ENCODE results near the gene PRPH2.
A peak's percentile ranks its signal among the peaks of the same experiment; 100 is the strongest.

PRPH2 gene

DNA sequence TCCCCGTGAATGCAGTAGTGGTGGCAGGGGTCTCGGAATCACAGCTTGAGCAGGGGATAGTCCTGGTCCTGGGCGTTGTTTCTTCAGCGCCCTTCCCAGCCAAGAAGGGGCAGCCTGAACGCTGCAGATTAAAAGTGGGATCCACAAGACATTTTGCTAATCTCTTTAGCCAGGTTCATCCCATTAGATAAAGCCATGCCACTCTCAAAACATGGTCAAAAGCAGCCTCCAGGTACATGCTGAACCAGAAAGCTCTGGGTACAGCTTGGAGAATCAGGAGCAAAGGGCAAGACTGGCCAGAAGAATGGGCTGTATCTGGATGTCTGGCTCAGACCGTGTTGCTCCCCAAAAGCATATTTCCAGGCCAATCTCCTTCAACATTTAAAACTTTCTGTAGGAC lies at the start of gene PRPH2:
PRPH2 (minus strand) TSS at position 101 of the 400 bp plus-strand sequence. CDS start 263 bp downstream, outside the sequence.
- DNase-seq (ENCODE audit: low spot score), result no peak

- peak; percentile 49 for DNase-seq (ENCODE audit: low spot score)
These were observed 49.3 kb upstream of the PRPH2 start for GRCh38 chr6:42771741-42772100.

DNA sequence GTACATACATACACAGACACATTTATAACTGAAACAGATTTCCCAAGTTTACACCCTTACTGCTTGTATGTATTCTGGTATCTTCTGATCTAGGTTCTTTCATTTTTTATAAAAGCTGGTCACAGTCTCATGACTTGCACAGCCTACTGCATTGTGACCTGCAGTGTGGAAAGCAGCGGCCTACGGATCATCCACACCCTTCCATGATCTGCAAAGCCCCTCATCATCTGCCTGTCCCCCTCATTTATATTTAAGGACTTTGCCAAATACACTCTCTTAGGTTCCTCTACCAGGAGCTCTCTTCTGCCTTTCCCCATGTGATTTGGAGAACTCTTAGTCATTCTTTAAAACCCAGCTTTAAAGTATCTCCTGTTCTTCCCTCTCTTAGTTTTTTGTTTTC lies 47.4 kb upstream of the PRPH2 start:
- DNase-seq (ENCODE audit: low spot score), result no peak

GRCh38 chr6:42769051-42769450 lies 46.7 kb upstream of the PRPH2 start:
- DNase-seq (ENCODE audit: low spot score), result no peak

GRCh38 chr6:42766163-42766670 lies 43.8 kb upstream of the PRPH2 start:
- no peak for DNase-seq (ENCODE audit: low spot score)

GRCh38 chr6:42764911-42765648 lies 42.7 kb upstream of the PRPH2 start:
- no peak for DNase-seq (ENCODE audit: low spot score)

- no peak for DNase-seq (ENCODE audit: low spot score)
These were observed 40.6 kb upstream of the PRPH2 start for GRCh38 chr6:42762950-42763349.

- DNase-seq (ENCODE audit: low spot score), result no peak
These were observed 40.0 kb upstream of the PRPH2 start for GRCh38 chr6:42762426-42762859.

DNA sequence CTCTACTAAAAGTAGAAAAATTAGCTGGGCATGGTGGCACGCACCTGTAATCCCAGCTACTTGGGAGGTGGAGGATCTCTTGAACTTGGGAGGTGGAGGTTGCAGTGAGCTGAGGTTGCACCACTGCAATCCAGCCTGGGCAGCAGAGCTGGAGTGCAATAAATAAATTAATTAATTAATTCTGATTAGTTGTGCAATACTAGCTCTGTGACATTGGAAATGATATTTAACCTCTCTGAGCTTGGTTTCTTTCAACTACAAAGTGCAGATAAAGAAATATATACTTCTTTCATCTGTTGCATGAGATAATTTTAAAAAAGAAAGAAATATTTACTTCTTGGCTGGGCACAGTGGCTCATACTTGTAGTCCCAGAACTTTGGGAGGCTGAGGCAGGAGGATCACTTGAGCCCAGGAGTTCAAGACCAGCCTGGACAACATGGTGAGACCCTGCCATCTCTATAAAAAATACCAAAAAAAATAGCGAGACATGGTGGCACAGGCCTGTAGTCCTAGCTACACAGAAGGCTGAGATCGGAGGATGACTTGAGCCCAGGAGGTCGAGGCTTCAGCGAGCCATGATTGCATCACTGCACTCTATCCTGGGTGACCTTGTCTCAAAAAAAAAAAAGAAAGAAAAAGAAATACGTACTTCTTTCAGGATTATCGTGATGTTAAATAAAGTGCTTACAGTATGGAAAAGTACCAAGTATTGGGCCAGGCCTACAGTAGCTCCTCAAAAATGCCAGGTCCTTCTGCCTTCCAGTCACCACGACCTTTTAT lies 39.1 kb upstream of the PRPH2 start:
- DNase-seq (ENCODE audit: low spot score), result no peak

- no peak for DNase-seq (ENCODE audit: low spot score)
These were observed 36.5 kb upstream of the PRPH2 start for GRCh38 chr6:42758756-42759430.

- DNase-seq (ENCODE audit: low spot score), result no peak
These were observed 34.3 kb upstream of the PRPH2 start for GRCh38 chr6:42756722-42757121.

GRCh38 chr6:42754759-42755158 lies 32.4 kb upstream of the PRPH2 start:
- DNase-seq (ENCODE audit: low spot score), result no peak

DNA sequence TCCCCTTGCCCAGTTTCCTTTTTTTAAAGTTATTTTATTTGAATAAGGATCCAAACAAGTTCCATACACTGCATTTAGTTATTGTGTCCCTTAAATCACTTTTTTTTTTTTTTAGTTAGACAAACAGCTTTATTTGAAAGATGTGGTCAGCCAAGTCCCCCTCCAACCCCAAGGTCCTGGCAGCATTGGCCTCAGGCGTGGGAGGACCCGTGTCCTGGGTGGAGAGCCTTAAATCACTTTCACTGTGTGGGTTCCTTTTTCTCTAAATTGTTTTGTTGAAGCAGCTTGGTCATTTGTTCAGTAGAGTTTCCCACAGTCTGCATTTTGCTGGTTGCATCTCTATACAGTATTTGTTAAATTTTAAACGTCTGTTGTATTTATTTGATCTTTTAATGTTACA lies 28.7 kb upstream of the PRPH2 start:
- DNase-seq (ENCODE audit: low spot score), result no peak

GRCh38 chr6:42748203-42748898 lies 26.0 kb upstream of the PRPH2 start:
- no peak for DNase-seq (ENCODE audit: low spot score)

GRCh38 chr6:42746463-42747391 lies 24.3 kb upstream of the PRPH2 start:
- DNase-seq (ENCODE audit: low spot score), result peak; percentile 88

GRCh38 chr6:42745640-42746462 lies 23.5 kb upstream of the PRPH2 start, which contains the start of gene TBCC:
TBCC (minus strand) TSS chr6:42746103; CDS start chr6:42746073, 30 bp downstream.
- DNase-seq (ENCODE audit: low spot score), result peak; percentile 98

- DNase-seq (ENCODE audit: low spot score), result no peak
These were observed 22.8 kb upstream of the PRPH2 start for GRCh38 chr6:42745083-42745639.

DNA sequence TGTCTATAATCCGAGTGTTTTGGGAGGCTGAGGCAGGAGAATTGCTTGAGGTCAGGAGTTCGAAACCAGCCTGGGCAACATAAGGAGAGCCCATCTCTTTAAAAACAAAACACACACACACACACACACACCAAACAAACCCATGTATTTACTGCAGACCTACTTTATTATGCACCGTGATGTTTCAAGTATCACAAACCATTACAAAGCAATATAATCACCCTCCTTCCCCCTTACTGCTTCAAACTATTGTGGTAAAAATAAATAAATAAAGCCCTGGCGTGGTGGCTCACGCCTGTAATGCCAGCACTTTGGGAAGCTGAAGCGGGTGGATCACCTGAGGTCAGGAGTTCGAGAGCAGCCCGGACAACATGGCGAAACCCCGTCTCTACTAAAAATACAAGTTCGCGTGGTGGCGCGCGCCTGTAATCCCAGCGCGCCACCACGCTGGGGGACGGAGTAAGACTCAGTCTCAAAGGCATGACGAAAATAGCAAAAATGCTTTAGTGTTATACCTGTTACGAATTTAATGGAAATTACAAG lies 22.0 kb upstream of the PRPH2 start:
- no peak for DNase-seq (ENCODE audit: low spot score)
